AG10803 (cell line): ENCODE results near the gene TAAR1.
A peak's percentile ranks its signal among the peaks of the same experiment; 100 is the strongest.

Experiments used
- DNase-seq: peaks from one replicate; pipeline ENCODE4 v3.0.0; 2010; ENCODE audit warnings: low read depth
- H3K4me3 ChIP-seq: 2 replicates; pipeline ENCODE4 v1.5.1; 2011; ENCODE audit warnings: mild to moderate bottlenecking, low read length, control low read depth
- TF ChIP-seq, protein P1 (sequence below): conservative IDR thresholded peaks from 2 replicates; pipeline ENCODE4 v1.5.1; 2011; ENCODE audit warnings: mild to moderate bottlenecking, low read length, control low read depth, inconsistent platforms

The TAAR1 gene

GRCh38 chr6:132675002-132675401, 16.0 kb upstream of the TAAR1 start:
- no peak overlapping the region for H3K4me3 ChIP-seq
- no peak for DNase-seq
- TF ChIP-seq, protein P1, sequence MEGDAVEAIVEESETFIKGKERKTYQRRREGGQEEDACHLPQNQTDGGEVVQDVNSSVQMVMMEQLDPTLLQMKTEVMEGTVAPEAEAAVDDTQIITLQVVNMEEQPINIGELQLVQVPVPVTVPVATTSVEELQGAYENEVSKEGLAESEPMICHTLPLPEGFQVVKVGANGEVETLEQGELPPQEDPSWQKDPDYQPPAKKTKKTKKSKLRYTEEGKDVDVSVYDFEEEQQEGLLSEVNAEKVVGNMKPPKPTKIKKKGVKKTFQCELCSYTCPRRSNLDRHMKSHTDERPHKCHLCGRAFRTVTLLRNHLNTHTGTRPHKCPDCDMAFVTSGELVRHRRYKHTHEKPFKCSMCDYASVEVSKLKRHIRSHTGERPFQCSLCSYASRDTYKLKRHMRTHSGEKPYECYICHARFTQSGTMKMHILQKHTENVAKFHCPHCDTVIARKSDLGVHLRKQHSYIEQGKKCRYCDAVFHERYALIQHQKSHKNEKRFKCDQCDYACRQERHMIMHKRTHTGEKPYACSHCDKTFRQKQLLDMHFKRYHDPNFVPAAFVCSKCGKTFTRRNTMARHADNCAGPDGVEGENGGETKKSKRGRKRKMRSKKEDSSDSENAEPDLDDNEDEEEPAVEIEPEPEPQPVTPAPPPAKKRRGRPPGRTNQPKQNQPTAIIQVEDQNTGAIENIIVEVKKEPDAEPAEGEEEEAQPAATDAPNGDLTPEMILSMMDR: no peak

- TF ChIP-seq, protein P1: no peak
- no peak for DNase-seq
Observed at GRCh38 chr6:132673376-132674094, 14.6 kb upstream of the TAAR1 start.

GRCh38 chr6:132671295-132671694, 12.3 kb upstream of the TAAR1 start:
- TF ChIP-seq, protein P1: no peak
- no peak for DNase-seq
- H3K4me3 ChIP-seq: no peak overlapping the region

More at GRCh38 chr6:132673376-132674094, 14.6 kb upstream of the TAAR1 start:
- H3K4me3 ChIP-seq: no peak overlapping the region

GRCh38 chr6:132669690-132670291, 10.8 kb upstream of the TAAR1 start:
- TF ChIP-seq, protein P1: peak; percentile 58
- DNase-seq: peak; percentile 43
- no peak overlapping the region for H3K4me3 ChIP-seq

- no peak for DNase-seq
- TF ChIP-seq, protein P1: no peak
- H3K4me3 ChIP-seq: no peak overlapping the region
Observed at GRCh38 chr6:132666118-132666517, 7.1 kb upstream of the TAAR1 start.

GRCh38 chr6:132664309-132665034, 5.5 kb upstream of the TAAR1 start:
- no peak for DNase-seq
- no peak overlapping the region for H3K4me3 ChIP-seq
- TF ChIP-seq, protein P1: no peak
